Measurements from ENCODE around the gene KRTAP10-2.

KRTAP10-2 gene

DNA sequence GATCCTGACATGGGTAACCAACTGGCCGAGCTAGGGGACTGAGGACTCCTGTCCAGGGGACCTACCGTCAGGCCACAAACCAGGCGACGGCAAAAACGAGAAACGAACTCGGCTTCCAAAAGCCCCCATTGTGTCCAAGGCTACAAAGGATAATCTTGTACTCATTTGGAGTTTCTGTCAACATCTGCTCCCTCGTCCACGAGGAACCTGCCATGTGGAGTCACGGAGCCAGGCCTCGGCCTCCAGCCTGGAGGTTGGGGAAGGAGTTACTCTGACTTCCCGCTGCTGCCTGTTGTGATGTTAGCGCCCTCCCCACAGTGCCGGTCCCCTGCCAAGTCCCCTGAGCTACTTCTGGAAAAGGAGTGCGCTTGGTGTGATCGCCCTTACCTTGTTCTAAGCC, 18.6 kb downstream of the KRTAP10-2 start:
- ChIA-PET POLR2A (ENCODE audit: low non-redundant PET) (no interaction called here), CTCF (no interaction called here)
- TF ChIP-seq, protein P1, sequence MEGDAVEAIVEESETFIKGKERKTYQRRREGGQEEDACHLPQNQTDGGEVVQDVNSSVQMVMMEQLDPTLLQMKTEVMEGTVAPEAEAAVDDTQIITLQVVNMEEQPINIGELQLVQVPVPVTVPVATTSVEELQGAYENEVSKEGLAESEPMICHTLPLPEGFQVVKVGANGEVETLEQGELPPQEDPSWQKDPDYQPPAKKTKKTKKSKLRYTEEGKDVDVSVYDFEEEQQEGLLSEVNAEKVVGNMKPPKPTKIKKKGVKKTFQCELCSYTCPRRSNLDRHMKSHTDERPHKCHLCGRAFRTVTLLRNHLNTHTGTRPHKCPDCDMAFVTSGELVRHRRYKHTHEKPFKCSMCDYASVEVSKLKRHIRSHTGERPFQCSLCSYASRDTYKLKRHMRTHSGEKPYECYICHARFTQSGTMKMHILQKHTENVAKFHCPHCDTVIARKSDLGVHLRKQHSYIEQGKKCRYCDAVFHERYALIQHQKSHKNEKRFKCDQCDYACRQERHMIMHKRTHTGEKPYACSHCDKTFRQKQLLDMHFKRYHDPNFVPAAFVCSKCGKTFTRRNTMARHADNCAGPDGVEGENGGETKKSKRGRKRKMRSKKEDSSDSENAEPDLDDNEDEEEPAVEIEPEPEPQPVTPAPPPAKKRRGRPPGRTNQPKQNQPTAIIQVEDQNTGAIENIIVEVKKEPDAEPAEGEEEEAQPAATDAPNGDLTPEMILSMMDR (conservative IDR thresholded peaks at IDR 0.05; ENCODE audit: low read depth) = no peak
- DNase-seq (ENCODE audit: low spot score) = no peak
- no peak overlapping the region for H3K27ac ChIP-seq

DNA sequence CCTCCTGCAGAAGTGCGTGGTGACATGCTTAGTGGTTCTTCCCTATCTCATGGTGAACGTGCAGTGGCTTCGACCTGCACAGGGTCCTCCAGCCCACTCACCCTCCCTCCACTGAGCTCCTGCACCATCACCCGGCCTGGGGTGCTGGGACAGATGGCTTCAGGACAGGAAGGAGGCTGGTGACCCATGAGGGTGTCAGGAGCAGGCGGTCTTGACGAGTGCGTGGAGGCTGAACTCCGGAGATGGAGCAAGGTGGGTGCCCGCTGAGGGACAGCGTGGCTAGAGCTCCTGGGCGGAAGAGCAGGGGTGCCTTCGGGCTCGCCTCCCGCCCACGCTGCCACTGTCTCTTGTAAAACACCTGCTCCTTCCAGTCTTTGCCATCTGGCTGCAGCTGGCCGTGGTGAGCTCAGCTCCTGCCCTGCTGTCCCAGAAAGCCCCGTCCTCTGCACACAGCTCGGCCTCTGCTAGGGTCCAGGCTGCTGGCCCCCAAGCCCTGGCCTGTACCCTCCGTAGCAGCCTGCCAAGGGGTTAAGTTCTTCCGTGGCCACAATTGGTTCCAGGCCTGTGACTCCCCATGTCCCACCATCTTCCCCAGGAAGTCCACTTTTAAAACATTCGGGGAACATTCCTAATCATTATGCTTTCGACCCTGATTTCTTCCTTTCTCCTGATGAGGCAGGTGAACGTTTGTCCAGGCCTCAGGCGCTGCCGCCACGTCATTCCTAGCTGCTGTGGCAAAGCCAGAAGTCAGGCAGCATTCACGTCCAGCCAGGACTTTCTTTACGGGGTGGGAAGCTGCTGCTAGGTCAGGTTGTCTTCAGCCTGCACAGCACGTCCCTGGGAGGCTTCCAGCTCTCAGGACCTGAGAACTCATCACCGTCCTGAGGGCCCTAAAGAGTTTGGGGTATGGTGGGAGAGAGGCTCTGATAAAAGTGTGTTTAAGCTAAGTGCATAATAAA, 19.4 kb downstream of the KRTAP10-2 start:
- CTCF ChIA-PET = no interaction called here
- TF ChIP-seq, protein P1 (conservative IDR thresholded peaks at IDR 0.05; ENCODE audit: low read depth) = no peak
- H3K27ac ChIP-seq = no peak overlapping the region
- POLR2A ChIA-PET (ENCODE audit: low non-redundant PET) = no interaction called here
- no peak for DNase-seq (ENCODE audit: low spot score)

DNA sequence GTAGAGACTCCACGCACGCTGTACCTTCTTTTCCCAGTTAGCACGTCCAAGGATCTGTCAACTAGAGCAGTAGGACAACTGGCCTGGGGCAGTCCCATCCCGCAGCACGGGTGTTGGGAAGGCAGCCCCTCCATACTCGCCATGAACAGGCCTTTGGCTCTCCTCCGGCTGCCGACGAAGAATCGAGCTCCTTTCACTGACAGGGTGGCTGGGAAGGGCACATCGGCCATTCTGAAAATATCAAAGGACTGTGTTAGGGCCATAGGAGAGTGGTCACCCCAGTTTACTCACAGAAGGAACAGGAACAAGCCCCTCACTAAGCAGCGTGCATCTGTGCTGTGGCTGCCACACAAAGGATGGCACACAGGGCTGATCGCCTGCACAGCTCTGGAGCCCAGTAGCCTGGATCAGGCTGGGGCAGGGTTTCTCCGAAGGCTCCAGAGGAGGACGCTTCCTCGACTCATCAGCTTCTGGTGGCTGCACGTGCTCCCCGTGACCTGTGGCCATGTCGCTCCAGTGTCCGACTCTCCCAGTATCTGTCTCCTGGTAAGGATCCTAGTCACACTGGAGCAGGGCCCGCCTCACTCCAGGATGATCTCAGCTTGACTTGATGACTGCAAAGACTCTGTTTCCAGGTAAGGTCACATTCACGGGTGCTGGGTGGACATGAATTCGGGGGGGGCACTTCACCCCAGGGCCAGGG, 20.3 kb downstream of the KRTAP10-2 start:
- ChIA-PET POLR2A (ENCODE audit: low non-redundant PET) (no interaction called here), CTCF (no interaction called here)
- no peak overlapping the region for H3K27ac ChIP-seq
- no peak for DNase-seq (ENCODE audit: low spot score)
- TF ChIP-seq, protein P1 (conservative IDR thresholded peaks at IDR 0.05; ENCODE audit: low read depth) = no peak

DNA sequence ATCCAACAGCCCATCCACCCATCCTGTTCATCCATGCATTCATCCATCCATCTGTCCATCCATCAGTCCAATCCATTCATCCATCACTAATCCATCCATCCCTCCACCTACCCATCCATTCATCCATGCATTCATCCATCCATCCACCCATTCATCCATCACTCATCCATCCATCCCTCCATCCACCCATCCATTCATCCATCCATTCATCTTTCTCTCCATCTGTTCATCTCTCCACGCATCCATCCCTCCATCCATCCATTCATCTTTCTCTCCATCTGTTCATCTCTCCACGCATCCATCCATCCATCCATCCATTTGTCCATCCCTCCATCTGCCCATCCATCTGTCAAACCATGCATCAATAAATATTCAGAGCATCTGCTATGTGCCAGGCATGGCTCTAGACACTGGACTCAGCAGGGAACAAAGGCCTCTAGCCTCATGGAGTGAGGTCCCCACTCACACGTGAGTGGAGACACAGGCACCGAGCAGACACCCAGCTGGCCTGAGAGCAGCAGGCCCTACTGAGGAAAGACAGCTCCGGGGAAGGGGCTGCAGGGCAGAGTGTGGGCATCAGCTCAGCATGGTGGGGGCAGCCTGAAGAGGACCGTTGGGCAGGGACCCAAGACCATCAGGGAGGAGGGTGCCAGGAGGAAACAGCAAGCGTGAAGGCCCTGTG, 20.9 kb downstream of the KRTAP10-2 start:
- no peak for DNase-seq (ENCODE audit: low spot score)
- ChIA-PET POLR2A (ENCODE audit: low non-redundant PET) (no interaction called here), CTCF (no interaction called here)
- no peak overlapping the region for H3K27ac ChIP-seq
- TF ChIP-seq, protein P1 (conservative IDR thresholded peaks at IDR 0.05; ENCODE audit: low read depth) = no peak

DNA sequence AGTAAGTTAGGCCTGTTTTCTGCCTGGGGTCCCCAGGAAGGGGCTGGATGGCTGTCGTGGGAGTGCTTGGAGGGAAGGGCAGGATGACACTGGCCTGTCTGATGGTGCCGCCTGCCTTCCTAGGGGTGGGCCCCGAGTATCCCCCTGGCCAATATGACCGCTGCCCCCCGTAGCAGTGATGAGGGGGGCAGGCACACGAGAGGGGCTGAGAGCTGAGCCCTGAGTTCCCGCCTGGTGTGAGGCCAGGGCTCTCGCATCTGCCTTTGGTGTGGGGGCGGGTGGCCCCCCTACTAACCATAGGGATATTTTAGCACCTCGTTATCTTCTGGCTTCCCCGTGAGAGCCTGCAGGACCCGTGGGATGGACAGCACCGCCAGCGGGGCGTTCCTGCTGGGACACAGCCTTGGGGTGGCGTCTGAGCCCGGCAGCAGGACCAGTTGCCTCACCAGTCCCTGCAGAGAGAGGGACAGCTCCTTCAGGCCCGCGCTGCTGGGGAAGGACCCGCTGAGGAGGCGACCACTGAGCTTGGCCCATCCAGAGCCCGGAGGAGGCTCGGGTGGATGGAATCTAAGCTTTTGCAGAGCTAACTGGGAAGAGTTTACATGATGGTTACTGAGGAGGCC, 21.7 kb downstream of the KRTAP10-2 start:
- TF ChIP-seq, protein P1 (conservative IDR thresholded peaks at IDR 0.05; ENCODE audit: low read depth) = no peak
- ChIA-PET POLR2A (ENCODE audit: low non-redundant PET) (no interaction called here), CTCF (no interaction called here)
- H3K27ac ChIP-seq = no peak overlapping the region
- DNase-seq (ENCODE audit: low spot score) = no peak

DNA sequence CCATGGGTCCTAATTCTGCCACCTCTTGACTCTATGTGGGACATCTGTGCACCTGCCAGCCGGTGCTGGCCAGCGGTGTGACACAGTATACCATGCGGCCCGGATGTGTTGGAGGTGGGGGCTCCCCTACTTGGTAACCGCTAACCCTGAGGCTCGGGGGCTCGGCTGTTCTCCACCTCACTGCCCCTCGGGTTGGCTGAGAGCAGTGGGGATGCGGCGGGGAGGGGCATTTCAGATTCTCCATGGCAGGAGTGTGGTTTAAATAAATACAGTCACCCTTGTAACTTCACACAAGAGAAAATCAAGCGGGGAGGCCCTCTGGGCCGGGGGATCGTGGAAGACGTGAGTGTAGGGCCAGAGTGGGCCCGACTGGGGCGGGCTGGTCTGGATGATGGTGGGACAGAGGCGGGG, 22.3 kb downstream of the KRTAP10-2 start:
- no peak overlapping the region for H3K27ac ChIP-seq
- DNase-seq (ENCODE audit: low spot score) = no peak
- TF ChIP-seq, protein P1 (conservative IDR thresholded peaks at IDR 0.05; ENCODE audit: low read depth) = no peak
- POLR2A ChIA-PET (ENCODE audit: low non-redundant PET) = no interaction called here
- CTCF ChIA-PET = no interaction called here
